LNCAP (cell line): Measurements from ENCODE around the gene KLC3.

Source experiments
- CTCF ChIP-seq: fragments of 450-650 bp; IDR thresholded peaks from 2 replicates; pipeline ENCODE4 v1.5.1; 2017; ENCODE audit warnings: mild to moderate bottlenecking

Gene KLC3

GRCh38 chr19:45352062-45352461, 11.5 kb downstream of the KLC3 start:
- TF ChIP-seq CTCF: no peak

GRCh38 chr19:45352471-45352870, 11.9 kb downstream of the KLC3 start:
- TF ChIP-seq CTCF: no peak

GRCh38 chr19:45352914-45353796, 12.6 kb downstream of the KLC3 start:
- TF ChIP-seq CTCF: no peak

DNA sequence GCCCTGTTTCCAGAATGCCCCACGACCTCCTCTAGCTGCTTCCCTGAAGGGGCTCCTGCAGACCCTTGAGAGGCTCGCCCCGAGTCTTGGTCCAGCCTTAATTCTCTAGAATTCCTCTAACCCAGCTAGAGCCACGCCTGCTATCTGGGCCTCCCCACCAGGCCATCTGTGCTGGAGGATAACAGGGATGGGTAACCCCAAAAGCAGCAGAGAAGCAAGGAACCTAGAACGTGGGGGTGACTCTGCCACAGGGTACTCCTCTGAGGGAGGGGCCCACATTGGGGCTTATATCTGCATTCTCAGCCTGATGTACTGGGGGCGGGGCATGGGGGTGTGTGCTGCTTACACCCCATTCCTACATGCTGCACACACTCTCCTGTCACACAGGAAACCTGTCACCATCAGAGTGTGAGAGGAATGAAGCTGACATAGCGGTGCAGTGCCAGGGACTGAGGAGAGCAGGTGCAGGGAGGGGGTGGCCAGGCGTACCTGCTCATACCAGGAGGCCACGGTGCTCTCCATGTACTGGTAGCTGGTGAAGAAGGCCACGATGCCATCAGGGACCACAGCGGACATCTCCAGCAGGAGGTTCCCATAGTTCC, 13.8 kb downstream of the KLC3 start:
- TF ChIP-seq CTCF: no peak

DNA sequence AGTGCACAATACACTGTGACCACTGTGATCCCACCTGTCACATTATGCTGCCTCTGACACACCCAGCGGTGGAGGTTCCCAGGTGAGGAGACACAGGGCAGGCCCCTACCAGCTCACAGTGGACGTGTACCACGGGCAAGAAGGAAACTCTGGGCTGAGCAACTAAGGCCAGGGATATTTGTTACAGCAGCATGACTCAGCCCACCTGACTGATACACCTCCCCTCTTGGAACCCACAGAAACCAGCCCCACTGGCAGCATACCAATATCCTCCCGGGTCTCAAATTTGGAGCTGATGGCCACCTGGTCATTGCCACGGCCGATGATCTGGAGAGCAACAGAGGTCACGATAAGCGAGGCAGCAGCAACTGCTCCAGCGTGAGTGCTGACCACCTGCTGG, 14.9 kb downstream of the KLC3 start:
- TF ChIP-seq CTCF: no peak

- TF ChIP-seq CTCF: no peak
Observed at GRCh38 chr19:45355910-45356309, 15.4 kb downstream of the KLC3 start.

GRCh38 chr19:45356760-45357444, 16.4 kb downstream of the KLC3 start:
- TF ChIP-seq CTCF: no peak
